ENCODE data around the gene ELP6. TPM values are rescaled to one million over a fixed set of nuclear protein-coding genes. Genes with fewer than 3 reads are reported as not detected.

Gene ELP6
- total and polyA plus RNA-seq, 2 experiments from 2014 or later, result 33.7 to 41.6 TPM

DNA sequence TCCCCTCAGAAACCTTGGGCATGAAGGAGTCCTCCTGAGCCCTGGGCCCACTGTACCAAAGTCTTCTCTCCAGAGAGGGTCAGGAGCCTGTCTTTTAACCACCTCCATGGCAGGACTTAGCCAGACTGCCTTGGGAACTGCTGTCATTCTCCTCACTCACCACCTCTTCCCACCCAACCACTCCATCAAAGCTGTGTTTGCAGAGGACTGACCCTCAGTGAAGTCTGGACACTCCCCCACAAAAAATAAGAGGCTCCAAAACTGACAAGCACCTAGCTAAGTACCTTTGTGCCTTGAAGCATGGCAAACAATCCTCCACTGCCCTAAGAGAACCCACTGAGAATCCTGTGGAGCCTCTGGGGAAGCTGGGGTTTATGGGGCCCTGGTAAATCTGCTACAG, 35.5 kb downstream of the ELP6 start:
- TF ChIP-seq NANOG (IDR thresholded peaks at IDR 0.05; ENCODE audit: borderline replicate concordance) (no peak), POLR2AphosphoS5 (IDR thresholded peaks at IDR 0.05; ENCODE audit: low read depth) (no peak), CREB1 (CRISPR knock-in tag; IDR thresholded peaks at IDR 0.05; ENCODE audit: low read depth) (no peak), STAT1 (IDR thresholded peaks at IDR 0.05; ENCODE audit: unreplicated experiment) (no peak), ZNF331 (CRISPR knock-in tag; IDR thresholded peaks at IDR 0.05; ENCODE audit: low read depth) (no peak), ZNF114 (CRISPR knock-in tag; IDR thresholded peaks at IDR 0.05) (no peak)
- Histone ChIP-seq H3K79me2 (replicated peaks; ENCODE audit: insufficient read depth) (peaks cover 24% of the 10 kb centered on the region), H3K4me1 (ENCODE audit: insufficient read depth) (peaks cover 48% of the 10 kb centered on the region), H3K27ac (ENCODE audit: low read depth) (no peak overlapping the region), H3K4me3 (no peak overlapping the region), H3K4me2 (no peak overlapping the region), H3K27me3 (ENCODE audit: insufficient read depth) (no peaks in the 10 kb centered on the region), H3K36me3 (ENCODE audit: insufficient read depth) (no peaks in the 10 kb centered on the region), H4K20me1 (replicated peaks; ENCODE audit: insufficient read depth) (peaks cover 21% of the 10 kb centered on the region), H2AFZ (no peak overlapping the region), H3K9me2 (ENCODE audit: insufficient read depth) (no peaks in the 10 kb centered on the region), H3F3A (replicated peaks; ENCODE audit: low read depth) (peaks cover 31% of the 10 kb centered on the region)
- ATAC-seq (no peak), DNase-seq (ENCODE audit: low spot score) (no peak)
- peaks cover 46% of the 10 kb centered on the region for H3K4me1 Mint-ChIP-seq
- no peak overlapping the region for H3K27ac Mint-ChIP-seq
- peaks cover 6% of the 10 kb centered on the region; the same call in 1 of the 3 replicates for H3K36me3 Mint-ChIP-seq (ENCODE audit: low read depth)
- H3K4me3 Mint-ChIP-seq, result no peak overlapping the region
- no peaks in the 10 kb centered on the region; the same call in 2 of the 3 replicates for H3K9me3 Mint-ChIP-seq
- peaks cover 19% of the 10 kb centered on the region for H3K27me3 Mint-ChIP-seq (ENCODE audit: insufficient read depth, low read depth, poor library complexity)

DNA sequence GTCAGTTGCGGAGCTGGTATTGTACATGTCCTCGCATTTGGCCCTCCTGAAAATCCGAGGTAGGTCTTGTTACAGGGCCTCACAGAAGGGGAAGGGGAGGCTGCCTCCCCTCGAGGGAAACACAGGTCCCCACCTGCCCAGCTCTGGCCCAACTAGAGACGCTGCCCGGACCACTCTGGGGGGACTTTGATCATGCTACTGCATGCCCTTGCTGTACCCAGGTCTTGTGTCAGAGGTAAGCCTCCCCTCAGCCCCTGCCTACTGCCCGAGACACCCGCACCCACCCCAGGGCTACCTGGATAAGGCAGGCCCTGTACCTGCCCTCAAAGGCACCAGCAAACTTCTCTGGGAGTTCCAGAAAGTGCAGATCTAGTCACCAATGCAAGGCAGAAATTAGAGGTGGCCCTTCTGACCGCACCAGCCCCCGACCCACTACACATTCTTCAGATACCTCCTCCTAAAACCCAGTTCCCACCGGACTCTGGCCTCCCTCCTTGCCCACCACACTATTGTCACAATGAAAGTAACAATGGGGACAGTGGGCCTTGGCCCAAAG, 36.8 kb downstream of the ELP6 start:
- peaks cover 40% of the 10 kb centered on the region for H3K4me1 Mint-ChIP-seq
- H3K9me3 Mint-ChIP-seq, result no peaks in the 10 kb centered on the region; the same call in 2 of the 3 replicates
- Histone ChIP-seq H3K36me3 (ENCODE audit: insufficient read depth) (no peaks in the 10 kb centered on the region), H3K27me3 (ENCODE audit: insufficient read depth) (no peaks in the 10 kb centered on the region), H3F3A (replicated peaks; ENCODE audit: low read depth) (peaks cover 24% of the 10 kb centered on the region), H3K4me1 (ENCODE audit: insufficient read depth) (peaks cover 43% of the 10 kb centered on the region), H2AFZ (peak overlapping the region; percentile 83; the same call in 1 of the 2 replicates), H3K4me3 (no peak overlapping the region), H3K27ac (ENCODE audit: low read depth) (0 out of 2 replicates have a peak overlapping the region, but pooled peaks have one; percentile 6), H3K4me2 (no peak overlapping the region), H3K9me2 (ENCODE audit: insufficient read depth) (no peaks in the 10 kb centered on the region), H4K20me1 (replicated peaks; ENCODE audit: insufficient read depth) (peaks cover 25% of the 10 kb centered on the region), H3K79me2 (replicated peaks; ENCODE audit: insufficient read depth) (peaks cover 37% of the 10 kb centered on the region)
- no peak for DNase-seq (ENCODE audit: low spot score)
- H3K27ac Mint-ChIP-seq, result no peak overlapping the region
- H3K4me3 Mint-ChIP-seq, result no peak overlapping the region; the same call in 2 of the 3 replicates
- peaks cover 6% of the 10 kb centered on the region; the same call in 1 of the 3 replicates for H3K36me3 Mint-ChIP-seq (ENCODE audit: low read depth)
- H3K27me3 Mint-ChIP-seq (ENCODE audit: insufficient read depth, low read depth, poor library complexity), result peaks cover 16% of the 10 kb centered on the region
- no peak for ATAC-seq
- TF ChIP-seq, protein P1, sequence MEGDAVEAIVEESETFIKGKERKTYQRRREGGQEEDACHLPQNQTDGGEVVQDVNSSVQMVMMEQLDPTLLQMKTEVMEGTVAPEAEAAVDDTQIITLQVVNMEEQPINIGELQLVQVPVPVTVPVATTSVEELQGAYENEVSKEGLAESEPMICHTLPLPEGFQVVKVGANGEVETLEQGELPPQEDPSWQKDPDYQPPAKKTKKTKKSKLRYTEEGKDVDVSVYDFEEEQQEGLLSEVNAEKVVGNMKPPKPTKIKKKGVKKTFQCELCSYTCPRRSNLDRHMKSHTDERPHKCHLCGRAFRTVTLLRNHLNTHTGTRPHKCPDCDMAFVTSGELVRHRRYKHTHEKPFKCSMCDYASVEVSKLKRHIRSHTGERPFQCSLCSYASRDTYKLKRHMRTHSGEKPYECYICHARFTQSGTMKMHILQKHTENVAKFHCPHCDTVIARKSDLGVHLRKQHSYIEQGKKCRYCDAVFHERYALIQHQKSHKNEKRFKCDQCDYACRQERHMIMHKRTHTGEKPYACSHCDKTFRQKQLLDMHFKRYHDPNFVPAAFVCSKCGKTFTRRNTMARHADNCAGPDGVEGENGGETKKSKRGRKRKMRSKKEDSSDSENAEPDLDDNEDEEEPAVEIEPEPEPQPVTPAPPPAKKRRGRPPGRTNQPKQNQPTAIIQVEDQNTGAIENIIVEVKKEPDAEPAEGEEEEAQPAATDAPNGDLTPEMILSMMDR (conservative IDR thresholded peaks at IDR 0.05; ENCODE audit: low read depth in 2 of 2), result no peak
- TF ChIP-seq ZNF331 (CRISPR knock-in tag; IDR thresholded peaks at IDR 0.05; ENCODE audit: low read depth) (no peak), JUNB (IDR thresholded peaks at IDR 0.05; ENCODE audit: unreplicated experiment) (no peak), NANOG (IDR thresholded peaks at IDR 0.05; ENCODE audit: borderline replicate concordance) (no peak), POLR2AphosphoS5 (IDR thresholded peaks at IDR 0.05; ENCODE audit: low read depth) (no peak), CREB1 (CRISPR knock-in tag; IDR thresholded peaks at IDR 0.05; ENCODE audit: low read depth) (no peak)
- TF ChIP-seq, protein P2, sequence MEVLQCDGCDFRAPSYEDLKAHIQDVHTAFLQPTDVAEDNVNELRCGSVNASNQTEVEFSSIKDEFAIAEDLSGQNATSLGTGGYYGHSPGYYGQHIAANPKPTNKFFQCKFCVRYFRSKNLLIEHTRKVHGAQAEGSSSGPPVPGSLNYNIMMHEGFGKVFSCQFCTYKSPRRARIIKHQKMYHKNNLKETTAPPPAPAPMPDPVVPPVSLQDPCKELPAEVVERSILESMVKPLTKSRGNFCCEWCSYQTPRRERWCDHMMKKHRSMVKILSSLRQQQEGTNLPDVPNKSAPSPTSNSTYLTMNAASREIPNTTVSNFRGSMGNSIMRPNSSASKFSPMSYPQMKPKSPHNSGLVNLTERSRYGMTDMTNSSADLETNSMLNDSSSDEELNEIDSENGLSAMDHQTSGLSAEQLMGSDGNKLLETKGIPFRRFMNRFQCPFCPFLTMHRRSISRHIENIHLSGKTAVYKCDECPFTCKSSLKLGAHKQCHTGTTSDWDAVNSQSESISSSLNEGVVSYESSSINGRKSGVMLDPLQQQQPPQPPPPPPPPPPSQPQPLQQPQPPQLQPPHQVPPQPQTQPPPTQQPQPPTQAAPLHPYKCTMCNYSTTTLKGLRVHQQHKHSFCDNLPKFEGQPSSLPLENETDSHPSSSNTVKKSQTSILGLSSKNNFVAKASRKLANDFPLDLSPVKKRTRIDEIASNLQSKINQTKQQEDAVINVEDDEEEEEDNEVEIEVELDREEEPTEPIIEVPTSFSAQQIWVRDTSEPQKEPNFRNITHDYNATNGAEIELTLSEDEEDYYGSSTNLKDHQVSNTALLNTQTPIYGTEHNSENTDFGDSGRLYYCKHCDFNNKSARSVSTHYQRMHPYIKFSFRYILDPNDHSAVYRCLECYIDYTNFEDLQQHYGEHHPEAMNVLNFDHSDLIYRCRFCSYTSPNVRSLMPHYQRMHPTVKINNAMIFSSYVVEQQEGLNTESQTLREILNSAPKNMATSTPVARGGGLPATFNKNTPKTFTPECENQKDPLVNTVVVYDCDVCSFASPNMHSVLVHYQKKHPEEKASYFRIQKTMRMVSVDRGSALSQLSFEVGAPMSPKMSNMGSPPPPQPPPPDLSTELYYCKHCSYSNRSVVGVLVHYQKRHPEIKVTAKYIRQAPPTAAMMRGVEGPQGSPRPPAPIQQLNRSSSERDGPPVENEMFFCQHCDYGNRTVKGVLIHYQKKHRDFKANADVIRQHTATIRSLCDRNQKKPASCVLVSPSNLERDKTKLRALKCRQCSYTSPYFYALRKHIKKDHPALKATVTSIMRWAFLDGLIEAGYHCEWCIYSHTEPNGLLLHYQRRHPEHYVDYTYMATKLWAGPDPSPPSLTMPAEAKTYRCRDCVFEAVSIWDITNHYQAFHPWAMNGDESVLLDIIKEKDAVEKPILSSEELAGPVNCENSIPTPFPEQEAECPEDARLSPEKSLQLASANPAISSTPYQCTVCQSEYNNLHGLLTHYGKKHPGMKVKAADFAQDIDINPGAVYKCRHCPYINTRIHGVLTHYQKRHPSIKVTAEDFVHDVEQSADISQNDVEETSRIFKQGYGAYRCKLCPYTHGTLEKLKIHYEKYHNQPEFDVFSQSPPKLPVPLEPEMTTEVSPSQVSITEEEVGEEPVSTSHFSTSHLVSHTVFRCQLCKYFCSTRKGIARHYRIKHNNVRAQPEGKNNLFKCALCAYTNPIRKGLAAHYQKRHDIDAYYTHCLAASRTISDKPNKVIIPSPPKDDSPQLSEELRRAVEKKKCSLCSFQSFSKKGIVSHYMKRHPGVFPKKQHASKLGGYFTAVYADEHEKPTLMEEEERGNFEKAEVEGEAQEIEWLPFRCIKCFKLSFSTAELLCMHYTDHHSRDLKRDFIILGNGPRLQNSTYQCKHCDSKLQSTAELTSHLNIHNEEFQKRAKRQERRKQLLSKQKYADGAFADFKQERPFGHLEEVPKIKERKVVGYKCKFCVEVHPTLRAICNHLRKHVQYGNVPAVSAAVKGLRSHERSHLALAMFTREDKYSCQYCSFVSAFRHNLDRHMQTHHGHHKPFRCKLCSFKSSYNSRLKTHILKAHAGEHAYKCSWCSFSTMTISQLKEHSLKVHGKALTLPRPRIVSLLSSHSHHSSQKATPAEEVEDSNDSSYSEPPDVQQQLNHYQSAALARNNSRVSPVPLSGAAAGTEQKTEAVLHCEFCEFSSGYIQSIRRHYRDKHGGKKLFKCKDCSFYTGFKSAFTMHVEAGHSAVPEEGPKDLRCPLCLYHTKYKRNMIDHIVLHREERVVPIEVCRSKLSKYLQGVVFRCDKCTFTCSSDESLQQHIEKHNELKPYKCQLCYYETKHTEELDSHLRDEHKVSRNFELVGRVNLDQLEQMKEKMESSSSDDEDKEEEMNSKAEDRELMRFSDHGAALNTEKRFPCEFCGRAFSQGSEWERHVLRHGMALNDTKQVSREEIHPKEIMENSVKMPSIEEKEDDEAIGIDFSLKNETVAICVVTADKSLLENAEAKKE (CRISPR knock-in tag; IDR thresholded peaks at IDR 0.05), result no peak
- TF ChIP-seq, protein P3, sequence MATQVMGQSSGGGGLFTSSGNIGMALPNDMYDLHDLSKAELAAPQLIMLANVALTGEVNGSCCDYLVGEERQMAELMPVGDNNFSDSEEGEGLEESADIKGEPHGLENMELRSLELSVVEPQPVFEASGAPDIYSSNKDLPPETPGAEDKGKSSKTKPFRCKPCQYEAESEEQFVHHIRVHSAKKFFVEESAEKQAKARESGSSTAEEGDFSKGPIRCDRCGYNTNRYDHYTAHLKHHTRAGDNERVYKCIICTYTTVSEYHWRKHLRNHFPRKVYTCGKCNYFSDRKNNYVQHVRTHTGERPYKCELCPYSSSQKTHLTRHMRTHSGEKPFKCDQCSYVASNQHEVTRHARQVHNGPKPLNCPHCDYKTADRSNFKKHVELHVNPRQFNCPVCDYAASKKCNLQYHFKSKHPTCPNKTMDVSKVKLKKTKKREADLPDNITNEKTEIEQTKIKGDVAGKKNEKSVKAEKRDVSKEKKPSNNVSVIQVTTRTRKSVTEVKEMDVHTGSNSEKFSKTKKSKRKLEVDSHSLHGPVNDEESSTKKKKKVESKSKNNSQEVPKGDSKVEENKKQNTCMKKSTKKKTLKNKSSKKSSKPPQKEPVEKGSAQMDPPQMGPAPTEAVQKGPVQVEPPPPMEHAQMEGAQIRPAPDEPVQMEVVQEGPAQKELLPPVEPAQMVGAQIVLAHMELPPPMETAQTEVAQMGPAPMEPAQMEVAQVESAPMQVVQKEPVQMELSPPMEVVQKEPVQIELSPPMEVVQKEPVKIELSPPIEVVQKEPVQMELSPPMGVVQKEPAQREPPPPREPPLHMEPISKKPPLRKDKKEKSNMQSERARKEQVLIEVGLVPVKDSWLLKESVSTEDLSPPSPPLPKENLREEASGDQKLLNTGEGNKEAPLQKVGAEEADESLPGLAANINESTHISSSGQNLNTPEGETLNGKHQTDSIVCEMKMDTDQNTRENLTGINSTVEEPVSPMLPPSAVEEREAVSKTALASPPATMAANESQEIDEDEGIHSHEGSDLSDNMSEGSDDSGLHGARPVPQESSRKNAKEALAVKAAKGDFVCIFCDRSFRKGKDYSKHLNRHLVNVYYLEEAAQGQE (IDR thresholded peaks at IDR 0.05; ENCODE audit: unreplicated experiment), result no peak

Measured in GM23338 (cell line).